ENCODE results near the gene FZD7. TPM values are rescaled to one million over a fixed set of nuclear protein-coding genes. Genes with fewer than 3 reads are reported as not detected.

FZD7 gene
- total RNA-seq, 2 experiments from 2014 or later, result 0.17 to 0.25 TPM

DNA sequence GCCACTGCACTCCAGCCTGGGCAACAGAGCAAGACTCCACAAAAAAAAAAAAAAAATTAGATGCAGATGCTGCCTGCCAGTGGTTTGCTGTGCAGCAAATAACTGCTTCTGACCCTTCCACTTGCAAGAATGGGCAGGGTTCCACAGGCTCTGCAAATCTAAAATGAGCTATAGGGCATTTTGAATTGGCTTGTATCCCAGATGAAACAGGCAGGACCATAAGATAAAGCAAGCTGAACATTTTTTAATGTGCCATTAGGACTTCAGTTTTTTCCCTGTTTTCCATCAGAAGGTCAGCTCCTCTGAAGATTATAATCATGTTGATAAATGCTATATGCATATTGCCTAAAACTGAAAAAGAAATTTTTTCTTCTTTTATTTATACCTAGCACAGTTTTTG is 15.7 kb upstream of the FZD7 start:
- TF ChIP-seq, protein P1, sequence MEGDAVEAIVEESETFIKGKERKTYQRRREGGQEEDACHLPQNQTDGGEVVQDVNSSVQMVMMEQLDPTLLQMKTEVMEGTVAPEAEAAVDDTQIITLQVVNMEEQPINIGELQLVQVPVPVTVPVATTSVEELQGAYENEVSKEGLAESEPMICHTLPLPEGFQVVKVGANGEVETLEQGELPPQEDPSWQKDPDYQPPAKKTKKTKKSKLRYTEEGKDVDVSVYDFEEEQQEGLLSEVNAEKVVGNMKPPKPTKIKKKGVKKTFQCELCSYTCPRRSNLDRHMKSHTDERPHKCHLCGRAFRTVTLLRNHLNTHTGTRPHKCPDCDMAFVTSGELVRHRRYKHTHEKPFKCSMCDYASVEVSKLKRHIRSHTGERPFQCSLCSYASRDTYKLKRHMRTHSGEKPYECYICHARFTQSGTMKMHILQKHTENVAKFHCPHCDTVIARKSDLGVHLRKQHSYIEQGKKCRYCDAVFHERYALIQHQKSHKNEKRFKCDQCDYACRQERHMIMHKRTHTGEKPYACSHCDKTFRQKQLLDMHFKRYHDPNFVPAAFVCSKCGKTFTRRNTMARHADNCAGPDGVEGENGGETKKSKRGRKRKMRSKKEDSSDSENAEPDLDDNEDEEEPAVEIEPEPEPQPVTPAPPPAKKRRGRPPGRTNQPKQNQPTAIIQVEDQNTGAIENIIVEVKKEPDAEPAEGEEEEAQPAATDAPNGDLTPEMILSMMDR (IDR thresholded peaks at IDR 0.05), result no peak
- peaks cover 17% of the 10 kb centered on the region for H3K27me3 Mint-ChIP-seq
- no peaks in the 10 kb centered on the region for H3K4me1 Mint-ChIP-seq (ENCODE audit: low read depth)
- no peak for ATAC-seq (ENCODE audit: poor library complexity)
- Histone ChIP-seq H3K27me3 (ENCODE audit: control insufficient read depth in 1 of 2, insufficient read depth in 2 of 2, low read length in 2 of 2) (no peaks in the 10 kb centered on the region), H3K4me1 (ENCODE audit: insufficient read depth, low read length) (no peaks in the 10 kb centered on the region), H3K4me3 (ENCODE audit: low read length) (no peak overlapping the region), H3K27ac (ENCODE audit: low read depth in 1 of 2, low read length in 2 of 2) (no peak overlapping the region), H3K36me3 (ENCODE audit: insufficient read depth, low read length) (no peaks in the 10 kb centered on the region), H3K9me3 (ENCODE audit: control insufficient read depth in 1 of 2, insufficient read depth in 1 of 2, low read length in 2 of 2) (no peaks in the 10 kb centered on the region)
- no peak overlapping the region for H3K27ac Mint-ChIP-seq
- DNase-seq, result no peak
- H3K36me3 Mint-ChIP-seq (ENCODE audit: low read depth), result no peaks in the 10 kb centered on the region
- intact Hi-C loops (cut with DNase I, micrococcal nuclease), result no loop called here
- POLR2A ChIA-PET, result no interaction called here
- CTCF ChIA-PET, result no interaction called here
- no peaks in the 10 kb centered on the region for H3K9me3 Mint-ChIP-seq
- no peak overlapping the region for H3K4me3 Mint-ChIP-seq

GRCh38 chr2:202018950-202019349 is 14.7 kb upstream of the FZD7 start:
- TF ChIP-seq, protein P1 (IDR thresholded peaks at IDR 0.05), result no peak
- Histone ChIP-seq H3K36me3 (ENCODE audit: insufficient read depth, low read length) (no peaks in the 10 kb centered on the region), H3K9me3 (ENCODE audit: control insufficient read depth in 1 of 2, insufficient read depth in 1 of 2, low read length in 2 of 2) (no peaks in the 10 kb centered on the region), H3K27me3 (ENCODE audit: control insufficient read depth in 1 of 2, insufficient read depth in 2 of 2, low read length in 2 of 2) (no peaks in the 10 kb centered on the region), H3K4me3 (ENCODE audit: low read length) (no peak overlapping the region), H3K4me1 (ENCODE audit: insufficient read depth, low read length) (no peaks in the 10 kb centered on the region), H3K27ac (ENCODE audit: low read depth in 1 of 2, low read length in 2 of 2) (no peak overlapping the region)
- ChIA-PET POLR2A (no interaction called here), CTCF (no interaction called here)
- H3K27me3 Mint-ChIP-seq, result peaks cover 16% of the 10 kb centered on the region
- no peaks in the 10 kb centered on the region for H3K4me1 Mint-ChIP-seq (ENCODE audit: low read depth)
- no peak for DNase-seq
- H3K4me3 Mint-ChIP-seq, result no peak overlapping the region
- no peak overlapping the region for H3K27ac Mint-ChIP-seq
- intact Hi-C loops (cut with DNase I, micrococcal nuclease), result no loop called here
- H3K9me3 Mint-ChIP-seq, result no peaks in the 10 kb centered on the region
- ATAC-seq (ENCODE audit: poor library complexity), result no peak
- no peaks in the 10 kb centered on the region for H3K36me3 Mint-ChIP-seq (ENCODE audit: low read depth)

DNA sequence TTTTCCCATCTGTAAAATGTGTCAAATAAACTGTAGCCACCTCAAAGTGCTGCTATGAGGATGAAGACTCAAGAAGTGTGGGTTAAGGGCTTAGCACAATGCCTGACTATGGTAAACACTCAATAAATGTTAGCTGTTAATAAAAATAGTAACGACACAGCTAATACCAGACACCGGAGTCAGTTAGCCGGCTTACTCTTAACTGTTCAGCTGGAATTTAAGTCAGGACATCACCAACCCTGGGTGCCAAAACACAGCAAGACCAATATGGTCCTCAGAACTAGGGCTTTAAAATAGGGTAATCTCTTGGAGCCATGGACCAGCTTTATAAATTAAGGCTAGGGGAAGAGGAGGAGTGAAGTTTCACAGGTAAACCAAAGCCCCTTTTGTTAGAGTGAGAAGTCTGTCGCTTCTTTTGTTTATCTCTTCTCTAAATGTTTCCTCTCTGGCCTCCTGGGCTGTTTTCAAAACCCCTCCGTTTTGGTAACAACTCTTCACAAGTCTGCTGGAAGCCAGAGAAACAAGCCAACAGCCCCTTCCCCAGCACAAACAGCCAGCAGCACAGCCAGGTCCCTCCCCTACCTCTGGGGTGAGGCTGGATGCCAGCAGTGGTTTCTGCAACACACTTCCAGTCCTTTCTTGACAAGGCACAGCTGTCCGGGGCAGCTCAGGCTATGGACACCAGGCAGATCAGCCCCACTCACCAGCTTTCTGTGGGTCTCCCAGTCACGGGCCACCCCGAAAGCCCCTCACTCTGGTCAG is 13.8 kb upstream of the FZD7 start:
- no peaks in the 10 kb centered on the region for H3K4me1 Mint-ChIP-seq (ENCODE audit: low read depth)
- intact Hi-C loops (cut with DNase I, micrococcal nuclease), result no loop called here
- no peaks in the 10 kb centered on the region for H3K27me3 ChIP-seq (ENCODE audit: control insufficient read depth in 1 of 2, insufficient read depth in 2 of 2, low read length in 2 of 2)
- no peak overlapping the region for H3K4me3 Mint-ChIP-seq
- no peak overlapping the region for H3K4me3 ChIP-seq (ENCODE audit: low read length)
- no peak for ATAC-seq (ENCODE audit: poor library complexity)
- DNase-seq, result no peak
- TF ChIP-seq, protein P1 (IDR thresholded peaks at IDR 0.05), result no peak
- H3K9me3 Mint-ChIP-seq, result no peaks in the 10 kb centered on the region
- H3K27ac ChIP-seq (ENCODE audit: low read depth in 1 of 2, low read length in 2 of 2), result no peak overlapping the region
- POLR2A ChIA-PET, result no interaction called here
- CTCF ChIA-PET, result no interaction called here
- H3K36me3 ChIP-seq (ENCODE audit: insufficient read depth, low read length), result no peaks in the 10 kb centered on the region
- H3K27ac Mint-ChIP-seq, result no peak overlapping the region
- H3K36me3 Mint-ChIP-seq (ENCODE audit: low read depth), result no peaks in the 10 kb centered on the region
- no peaks in the 10 kb centered on the region for H3K4me1 ChIP-seq (ENCODE audit: insufficient read depth, low read length)
- H3K27me3 Mint-ChIP-seq, result peaks cover 11% of the 10 kb centered on the region
- no peaks in the 10 kb centered on the region for H3K9me3 ChIP-seq (ENCODE audit: control insufficient read depth in 1 of 2, insufficient read depth in 1 of 2, low read length in 2 of 2)
